ENCODE data around the gene THAP4.
A peak's percentile ranks its signal among the peaks of the same experiment; 100 is the strongest.

Gene THAP4

DNA sequence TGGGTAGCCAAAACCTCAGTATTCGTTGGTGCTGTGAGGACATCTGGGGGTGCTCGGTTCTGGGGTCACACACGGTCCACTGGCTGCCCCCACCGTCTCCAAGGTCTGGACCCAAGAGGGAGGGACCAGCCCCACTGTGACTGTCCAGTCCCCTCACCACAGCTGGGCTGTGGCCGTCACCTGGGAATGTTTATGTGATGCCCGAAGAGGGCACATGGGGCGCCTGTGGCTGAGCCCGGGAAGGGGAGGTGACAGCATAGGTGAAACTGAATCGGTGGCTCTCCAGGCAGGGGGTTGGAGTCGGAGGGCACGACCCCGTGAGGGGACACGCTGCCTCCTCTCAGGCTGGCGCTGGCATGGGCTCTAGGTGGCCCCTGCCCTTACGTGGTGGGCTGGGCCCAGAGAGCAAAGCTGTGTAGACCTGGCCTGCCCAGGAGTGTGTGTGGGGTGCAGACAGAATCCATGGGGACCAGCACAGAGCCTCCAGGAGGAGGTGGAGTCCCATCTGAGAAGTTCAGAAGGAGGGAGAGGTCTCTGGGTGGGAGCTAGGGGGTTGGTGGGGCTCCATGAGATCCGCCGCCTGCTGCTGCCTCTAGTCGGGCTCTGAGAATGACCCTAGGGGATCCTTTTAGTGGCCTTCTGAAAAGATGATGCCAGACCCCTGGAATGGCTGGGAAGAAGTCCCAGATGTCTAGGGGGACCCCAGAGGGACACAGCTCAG is 76.6 kb downstream of the THAP4 start:
- DNase-seq (ENCODE audit: low spot score): no peak
- TF ChIP-seq, protein P1, sequence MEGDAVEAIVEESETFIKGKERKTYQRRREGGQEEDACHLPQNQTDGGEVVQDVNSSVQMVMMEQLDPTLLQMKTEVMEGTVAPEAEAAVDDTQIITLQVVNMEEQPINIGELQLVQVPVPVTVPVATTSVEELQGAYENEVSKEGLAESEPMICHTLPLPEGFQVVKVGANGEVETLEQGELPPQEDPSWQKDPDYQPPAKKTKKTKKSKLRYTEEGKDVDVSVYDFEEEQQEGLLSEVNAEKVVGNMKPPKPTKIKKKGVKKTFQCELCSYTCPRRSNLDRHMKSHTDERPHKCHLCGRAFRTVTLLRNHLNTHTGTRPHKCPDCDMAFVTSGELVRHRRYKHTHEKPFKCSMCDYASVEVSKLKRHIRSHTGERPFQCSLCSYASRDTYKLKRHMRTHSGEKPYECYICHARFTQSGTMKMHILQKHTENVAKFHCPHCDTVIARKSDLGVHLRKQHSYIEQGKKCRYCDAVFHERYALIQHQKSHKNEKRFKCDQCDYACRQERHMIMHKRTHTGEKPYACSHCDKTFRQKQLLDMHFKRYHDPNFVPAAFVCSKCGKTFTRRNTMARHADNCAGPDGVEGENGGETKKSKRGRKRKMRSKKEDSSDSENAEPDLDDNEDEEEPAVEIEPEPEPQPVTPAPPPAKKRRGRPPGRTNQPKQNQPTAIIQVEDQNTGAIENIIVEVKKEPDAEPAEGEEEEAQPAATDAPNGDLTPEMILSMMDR (IDR thresholded peaks at IDR 0.05; ENCODE audit: extremely low read depth, insufficient read depth, missing control alignments): no peak
- in situ Hi-C loops (cut with MboI; ENCODE audit: low pct_unique_long_range_greater_than_20kb, low sequenced_read_pairs, unreplicated experiment): no loop called here

DNA sequence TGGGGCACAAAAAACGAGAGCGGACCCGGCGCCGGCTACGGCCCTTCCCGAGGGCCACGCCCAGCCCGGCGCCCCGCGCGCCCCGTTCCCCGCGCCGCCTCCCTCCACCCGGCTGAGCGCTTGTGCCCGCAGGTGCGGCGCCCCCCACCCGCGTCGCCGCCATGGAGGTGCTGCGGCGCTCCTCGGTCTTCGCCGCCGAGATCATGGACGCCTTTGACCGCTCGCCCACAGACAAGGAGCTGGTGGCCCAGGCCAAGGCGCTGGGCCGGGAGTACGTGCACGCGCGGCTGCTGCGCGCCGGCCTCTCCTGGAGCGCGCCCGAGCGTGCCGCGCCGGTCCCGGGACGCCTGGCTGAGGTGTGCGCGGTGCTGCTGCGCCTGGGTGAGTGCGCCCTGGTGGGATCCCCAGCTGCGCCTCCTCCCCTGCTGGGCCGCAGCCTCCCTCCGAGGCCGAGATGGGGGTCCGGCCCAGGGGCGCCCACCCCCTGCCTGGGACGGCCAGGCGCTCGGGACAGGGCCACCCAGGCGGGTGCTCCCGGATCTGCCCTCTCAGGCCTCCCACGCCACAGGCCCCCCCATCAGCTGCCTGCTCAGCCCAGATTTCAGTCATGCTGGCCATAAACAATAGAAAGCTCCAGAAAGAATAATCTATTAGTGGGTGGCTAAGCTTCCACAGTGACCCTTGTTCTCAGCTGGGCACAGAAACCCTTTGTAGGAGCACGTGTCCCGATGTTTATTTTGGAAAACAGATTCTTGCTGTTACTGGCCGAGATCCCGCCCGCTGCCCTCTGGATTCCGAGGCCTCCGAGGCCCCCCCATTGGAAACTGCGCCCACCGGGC is 77.4 kb downstream of the THAP4 start:
- DNase-seq (ENCODE audit: low spot score): peak; percentile 59
- TF ChIP-seq, protein P1 (IDR thresholded peaks at IDR 0.05; ENCODE audit: extremely low read depth, insufficient read depth, missing control alignments): no peak
- in situ Hi-C loops (cut with MboI; ENCODE audit: low pct_unique_long_range_greater_than_20kb, low sequenced_read_pairs, unreplicated experiment): no loop called here

DNA sequence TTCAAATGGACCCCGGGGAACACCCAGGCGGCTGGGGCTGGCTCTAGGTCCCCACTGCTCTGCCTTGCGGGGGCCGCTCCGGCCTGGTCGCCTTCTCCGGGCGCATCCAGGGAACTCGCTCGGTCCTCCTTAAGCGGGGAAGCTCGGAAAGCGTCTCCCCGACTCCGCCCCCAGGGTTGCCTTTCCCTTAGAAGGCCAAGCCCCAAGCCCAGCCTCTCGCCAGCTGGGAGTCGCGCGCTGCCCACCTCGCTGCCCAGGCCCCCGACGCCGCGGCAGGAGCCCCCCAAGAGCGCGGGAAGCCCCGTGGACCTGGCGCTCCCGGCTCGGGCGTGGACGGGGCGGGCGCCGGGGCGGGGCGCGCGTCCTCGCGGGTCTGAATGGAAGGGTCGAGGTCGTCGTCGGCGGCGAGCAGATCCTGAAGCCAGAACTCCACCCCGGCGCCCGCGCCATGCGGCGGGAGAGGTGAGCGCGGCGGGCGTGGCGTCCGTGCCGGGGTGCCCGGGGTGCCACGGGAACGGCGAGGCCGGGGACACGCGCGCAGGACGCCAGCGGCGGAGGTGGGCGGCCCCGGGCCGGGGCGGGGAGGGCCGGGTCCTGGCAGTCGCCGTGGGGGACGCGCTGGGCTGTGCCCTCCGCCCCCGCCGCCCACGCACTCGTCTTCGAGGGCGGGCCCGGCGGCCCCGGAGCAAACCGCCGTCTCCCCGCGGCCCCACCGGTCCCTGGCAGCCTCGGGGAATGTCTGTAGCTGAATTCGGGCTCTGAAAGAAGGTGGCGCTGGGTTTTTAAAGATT is 78.2 kb downstream of the THAP4 start, which contains the start of gene BOK:
TSS of gene BOK (plus strand) at position 214 of the 791 bp plus-strand sequence. CDS start 739 bp downstream, outside the sequence.
- no peak for DNase-seq (ENCODE audit: low spot score)
- in situ Hi-C loops (cut with MboI; ENCODE audit: low pct_unique_long_range_greater_than_20kb, low sequenced_read_pairs, unreplicated experiment): no loop called here
- TF ChIP-seq, protein P1 (IDR thresholded peaks at IDR 0.05; ENCODE audit: extremely low read depth, insufficient read depth, missing control alignments): no peak

DNA sequence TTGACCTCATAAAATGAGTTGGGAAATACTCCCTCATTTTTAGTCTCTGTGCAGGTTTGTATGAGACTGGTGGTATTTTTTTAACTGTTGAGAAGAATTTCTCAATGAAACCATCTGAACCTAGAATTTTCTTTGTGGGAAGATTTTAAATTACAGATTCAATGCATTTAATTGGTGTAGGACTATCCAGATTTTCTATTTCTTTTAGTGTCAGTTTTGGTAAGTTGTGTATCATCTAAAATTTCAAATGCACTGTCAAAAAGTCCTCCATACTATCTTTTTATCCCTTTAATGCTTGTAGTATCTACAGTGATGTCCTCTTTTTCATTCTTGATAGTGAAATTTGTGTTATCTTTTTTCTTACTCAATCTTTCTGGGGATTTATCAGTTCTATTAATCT is 80.2 kb downstream of the THAP4 start:
- TF ChIP-seq, protein P1 (IDR thresholded peaks at IDR 0.05; ENCODE audit: extremely low read depth, insufficient read depth, missing control alignments): no peak
- in situ Hi-C loops (cut with MboI; ENCODE audit: low pct_unique_long_range_greater_than_20kb, low sequenced_read_pairs, unreplicated experiment): no loop called here
- DNase-seq (ENCODE audit: low spot score): no peak

DNA sequence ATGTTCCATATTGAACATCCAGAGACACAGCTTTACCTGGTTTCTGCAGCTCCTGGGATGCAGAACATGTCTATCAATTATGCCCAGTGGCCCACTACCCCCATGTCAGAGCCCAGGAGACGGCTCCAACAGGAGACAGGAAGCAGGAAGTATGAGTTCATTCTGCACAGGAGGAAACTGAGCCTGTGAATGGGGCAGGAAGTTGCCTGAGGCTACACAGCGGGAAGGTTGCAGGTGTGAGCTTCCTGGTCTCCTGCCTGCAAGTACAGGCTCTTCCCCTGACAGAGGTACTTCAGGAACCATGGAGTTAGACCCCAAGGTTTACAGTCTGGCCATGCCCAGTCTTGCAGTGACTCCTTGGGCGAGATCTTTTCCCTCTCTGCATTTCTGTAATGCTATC is 81.2 kb downstream of the THAP4 start:
- in situ Hi-C loops (cut with MboI; ENCODE audit: low pct_unique_long_range_greater_than_20kb, low sequenced_read_pairs, unreplicated experiment): no loop called here
- TF ChIP-seq, protein P1 (IDR thresholded peaks at IDR 0.05; ENCODE audit: extremely low read depth, insufficient read depth, missing control alignments): no peak
- no peak for DNase-seq (ENCODE audit: low spot score)
